SK-N-SH (cell line): Measurements from ENCODE around the gene ZBTB7B. TPM values are rescaled to one million over a fixed set of nuclear protein-coding genes. Genes with fewer than 3 reads are reported as not detected.

Source experiments
- CTCF ChIA-PET: fragments of 300-600, 350-600 bp; formaldehyde crosslinking; extraction: SDS; loops from one replicate; lab custom pipeline; 2021; lab: Yijun Ruan, JAX
- POLR2A ChIA-PET: fragments of 350-600 bp; sonication (Branson Sonifier 250); formaldehyde crosslinking; extraction: SDS; loops from one replicate; lab custom pipeline; 2020; ENCODE audit warnings: antibody characterized with exemption, inconsistent platforms; lab: Yijun Ruan, JAX
- DNase-seq: peaks from one replicate; pipeline ENCODE4 v3.0.0; 2012
- H2AFZ ChIP-seq: fragments of 200-600 bp; sonication (generic); 2 replicates; pipeline ENCODE4 v1.8.1; 2016; ENCODE audit warnings: antibody characterized with exemption, mild to moderate bottlenecking, low read depth
- H3F3A ChIP-seq: fragments of 200-600 bp; sonication (generic); replicated peaks from 2 replicates; pipeline ENCODE3; 2016; ENCODE audit warnings: antibody characterized with exemption, mild to moderate bottlenecking; ENCODE audit not compliant: insufficient read depth
- H3K27ac ChIP-seq, 2 experiments: fragments of 200-500 bp in 1 of 2; fragments of 200-600 bp in 1 of 2; sonication (Bioruptor generic) in 1 of 2; sonication (generic), shearing (Covaris generic) in 1 of 2; 2 replicates each; pipeline versions ENCODE4 v1.5.1 to v1.6.1; 2014 to 2016; ENCODE audit warnings: low read depth in 2 of 2, inconsistent platforms in 1 of 2, low read length in 1 of 2, mild to moderate bottlenecking in 1 of 2, mixed read lengths in 1 of 2
- H3K27me3 ChIP-seq: fragments of 200-600 bp; sonication (generic), shearing (Covaris generic); 2 replicates; pipeline ENCODE4 v1.6.1; 2016; ENCODE audit warnings: mixed run types; ENCODE audit not compliant: insufficient read depth
- H3K36me3 ChIP-seq, 2 experiments: fragments of 200-500 bp in 1 of 2; fragments of 200-600 bp in 1 of 2; sonication (Bioruptor generic) in 1 of 2; sonication (generic) in 1 of 2; replicated peaks in 1 of 2; 2 replicates each; pipeline versions ENCODE3 to v1.5.1; 2014 to 2016; ENCODE audit warnings: low read length in 1 of 2, mild to moderate bottlenecking in 1 of 2; ENCODE audit not compliant: insufficient read depth in 2 of 2, control insufficient read depth in 1 of 2
- H3K4me1 ChIP-seq, 2 experiments: fragments of 200-500 bp in 1 of 2; fragments of 200-600 bp in 1 of 2; sonication (Bioruptor generic) in 1 of 2; sonication (generic), shearing (Covaris generic) in 1 of 2; 2 replicates each; pipeline versions ENCODE4 v1.5.1 to v1.6.1; 2014 to 2016; ENCODE audit warnings: low read depth in 1 of 2, low read length in 1 of 2, mixed run types in 1 of 2; ENCODE audit not compliant: insufficient read depth in 2 of 2, control insufficient read depth in 1 of 2
- H3K4me2 ChIP-seq: fragments of 200-600 bp; sonication (generic), shearing (Covaris generic); 2 replicates; pipeline ENCODE4 v1.6.1; 2017; ENCODE audit warnings: mixed run types
- H3K4me3 ChIP-seq, 2 experiments: fragments of 200-500 bp in 1 of 2; fragments of 200-600 bp in 1 of 2; sonication (Bioruptor generic) in 1 of 2; sonication (generic), shearing (Covaris generic) in 1 of 2; 2 replicates each; pipeline versions ENCODE4 v1.5.1 to v1.8.1; 2014 to 2016; ENCODE audit warnings: low read depth in 2 of 2, inconsistent platforms in 1 of 2, low read length in 1 of 2, mild to moderate bottlenecking in 1 of 2, mixed read lengths in 1 of 2, moderate library complexity in 1 of 2
- H3K79me2 ChIP-seq: fragments of 200-600 bp; sonication (generic); 2 replicates; pipeline ENCODE4 v1.8.1; 2017; ENCODE audit warnings: mild to moderate bottlenecking; ENCODE audit not compliant: insufficient read depth
- H3K9ac ChIP-seq: fragments of 200-600 bp; sonication (generic); 2 replicates; pipeline ENCODE4 v1.6.1; 2017; ENCODE audit warnings: mixed run types
- H3K9me2 ChIP-seq: fragments of 200-600 bp; sonication (generic); 2 replicates; pipeline ENCODE4 v1.6.1; 2017; ENCODE audit warnings: mixed run types
- H3K9me3 ChIP-seq: fragments of 200-600 bp; sonication (generic); 2 replicates; pipeline ENCODE4 v1.6.1; 2017; ENCODE audit warnings: mixed run types, mild to moderate bottlenecking, moderate library complexity
- H4K20me1 ChIP-seq: fragments of 200-600 bp; sonication (generic); 2 replicates; pipeline ENCODE4 v1.6.1; 2017; ENCODE audit warnings: mild to moderate bottlenecking, mixed run types; ENCODE audit not compliant: insufficient read depth
- CHD2 ChIP-seq: fragments of 150-350 bp; IDR thresholded peaks from 2 replicates; pipeline ENCODE4 v1.6.1; 2018; ENCODE audit warnings: low read length; ENCODE audit not compliant: partially characterized antibody
- CTCF ChIP-seq: fragments of 200-600 bp; sonication (generic); IDR thresholded peaks from 2 replicates; pipeline ENCODE4 v1.6.1; 2017; ENCODE audit warnings: antibody characterized with exemption, mild to moderate bottlenecking, moderate library complexity
- EP300 ChIP-seq, 2 experiments: IDR thresholded peaks; 2 replicates each; pipeline versions ENCODE4 v1.4.0 to v1.6.1; 2012; ENCODE audit warnings: borderline replicate concordance in 1 of 2, low read depth in 1 of 2, low read length in 1 of 2
- FOSL2 ChIP-seq: IDR thresholded peaks from 2 replicates; pipeline ENCODE4 v1.4.0; 2012; ENCODE audit warnings: low read depth, mild to moderate bottlenecking, moderate library complexity, borderline replicate concordance
- FOXM1 ChIP-seq: IDR thresholded peaks from 2 replicates; pipeline ENCODE4 v1.4.0; 2012; ENCODE audit warnings: low read depth, mild to moderate bottlenecking
- GABPA ChIP-seq: IDR thresholded peaks from 2 replicates; pipeline ENCODE4 v1.4.0; 2012; ENCODE audit warnings: low read depth, mild to moderate bottlenecking
- GATA2 ChIP-seq: sonication (generic); formaldehyde crosslinking; IDR thresholded peaks from 2 replicates; pipeline ENCODE4 v1.5.0; 2020; ENCODE audit warnings: mild to moderate bottlenecking, missing genetic modification reagents
- IRF3 ChIP-seq: fragments of 150-350 bp; IDR thresholded peaks from 2 replicates; pipeline ENCODE4 v1.6.1; 2016; ENCODE audit warnings: mild to moderate bottlenecking, low read depth, low read length
- JUND ChIP-seq: IDR thresholded peaks from 2 replicates; pipeline ENCODE4 v1.4.0; 2012
- MEF2A ChIP-seq: IDR thresholded peaks from 2 replicates; pipeline ENCODE4 v1.4.0; 2012; ENCODE audit warnings: low read depth, borderline replicate concordance
- MXI1 ChIP-seq: IDR thresholded peaks from 2 replicates; pipeline ENCODE4 v1.6.1; 2012; ENCODE audit warnings: mild to moderate bottlenecking, low read depth, low read length, improper control_type of control experiment
- NFIC ChIP-seq: IDR thresholded peaks from 2 replicates; pipeline ENCODE4 v1.4.0; 2012; ENCODE audit warnings: borderline replicate concordance
- POLR2AphosphoS5 ChIP-seq: IDR thresholded peaks from 2 replicates; pipeline ENCODE4 v1.6.1; 2012; ENCODE audit warnings: low read depth, low read length
- RAD21 ChIP-seq: IDR thresholded peaks from 2 replicates; pipeline ENCODE4 v1.6.1; 2012; ENCODE audit warnings: mild to moderate bottlenecking, low read length
- RCOR1 ChIP-seq: fragments of 150-350 bp; IDR thresholded peaks from 2 replicates; pipeline ENCODE4 v1.6.1; 2017; ENCODE audit warnings: antibody characterized with exemption, low read length
- SIN3A ChIP-seq: IDR thresholded peaks from 2 replicates; pipeline ENCODE4 v1.6.1; 2012; ENCODE audit warnings: low read depth, mild to moderate bottlenecking, low read length, moderate library complexity, borderline replicate concordance
- SMC3 ChIP-seq: IDR thresholded peaks from 2 replicates; pipeline ENCODE4 v1.6.1; 2012; ENCODE audit warnings: low read depth, low read length, improper control_type of control experiment
- TAF1 ChIP-seq: IDR thresholded peaks from 2 replicates; pipeline ENCODE4 v1.6.1; 2012; ENCODE audit warnings: low read depth, mild to moderate bottlenecking, low read length, moderate library complexity, borderline replicate concordance
- TEAD4 ChIP-seq: IDR thresholded peaks from 2 replicates; pipeline ENCODE4 v1.4.0; 2012; ENCODE audit warnings: mild to moderate bottlenecking, borderline replicate concordance; ENCODE audit not compliant: insufficient read depth
- USF1 ChIP-seq: IDR thresholded peaks from 2 replicates; pipeline ENCODE4 v1.4.0; 2012; ENCODE audit warnings: low read depth, borderline replicate concordance
- WGBS: methylation state at CpG from one replicate; pipeline ENCODE4 v1.1.6; 2017; ENCODE audit warnings: low lambda C conversion rate; 5-methylcytosine and 5-hydroxymethylcytosine counted together
- polyA plus RNA-seq, 3 experiments: library from polyadenylated mRNA; depleted of rRNA; stranded (reverse); fragments of >200 nt; gene quantifications; 2 replicates each; pipeline ENCODE4 v1.2.3, GENCODE V29; 2012
- TF ChIP-seq, protein P1 (sequence below): IDR thresholded peaks from 2 replicates; pipeline ENCODE4 v1.4.0; 2012; ENCODE audit warnings: low read depth
- TF ChIP-seq, protein P2 (sequence below): IDR thresholded peaks from 2 replicates; pipeline ENCODE4 v1.4.0; 2012; ENCODE audit warnings: low read depth, borderline replicate concordance

Gene ZBTB7B
- polyA plus RNA-seq, 1 of the 3 experiments (the other 2 are of a cell fraction) = 15.7 TPM

DNA sequence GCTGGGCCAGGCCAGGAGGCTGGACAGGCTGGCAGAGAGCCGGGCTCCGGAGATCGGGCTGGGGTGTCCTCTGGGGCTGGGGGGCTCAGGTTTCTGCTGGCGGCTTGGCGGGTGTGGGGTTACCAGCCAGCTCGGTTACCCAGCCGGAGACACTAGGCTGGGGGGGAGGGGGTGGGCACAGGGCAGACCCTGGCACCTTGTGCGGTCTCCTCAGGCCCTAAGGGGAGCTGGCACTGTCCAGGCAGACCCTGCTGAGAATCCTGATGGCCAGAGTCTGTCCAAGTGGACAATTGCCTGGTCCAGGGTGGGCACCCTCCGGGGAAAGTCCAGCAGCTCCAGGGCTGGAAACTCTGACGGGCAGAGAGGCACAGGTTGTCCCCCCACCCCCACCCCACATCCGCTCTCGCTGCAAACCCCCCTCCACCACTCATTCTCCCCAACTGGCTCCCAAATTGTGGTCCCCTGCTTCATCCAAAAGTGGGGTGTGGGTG is 6.7 kb downstream of the ZBTB7B start:
- Histone ChIP-seq H4K20me1 (peaks cover 3% of the 10 kb centered on the region; the same call in 1 of the 2 replicates), H3K79me2 (peaks cover 17% of the 10 kb centered on the region)
- CTCF ChIA-PET = interaction anchor here (1.1 to 4.4 kb wide), 4 partner anchors 7 to 43 kb away, joined by 4 to 37 read pairs (median 6); no protein-coding TSS in a partner anchor

DNA sequence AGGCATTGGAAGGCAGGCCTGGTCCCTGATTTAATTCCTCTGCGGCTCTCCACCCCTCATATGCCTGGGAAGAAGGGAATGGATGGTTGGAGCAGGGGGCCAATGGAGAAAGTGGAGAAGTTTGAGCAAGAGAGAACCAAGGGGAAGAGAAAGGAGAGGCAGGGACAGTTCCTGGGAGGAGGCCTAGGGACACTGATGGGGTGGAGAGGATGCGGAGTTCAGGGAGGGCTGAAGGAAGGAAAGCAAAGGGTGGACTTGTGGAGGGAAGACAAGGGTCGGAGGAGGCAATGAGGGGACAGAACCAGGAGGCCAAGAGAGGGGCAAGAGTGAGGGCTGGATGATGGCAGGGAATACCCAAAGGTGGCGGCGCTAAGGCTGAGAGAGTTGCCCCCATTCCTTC is 7.1 kb downstream of the ZBTB7B start:
- H2AFZ ChIP-seq = no peak overlapping the region
- POLR2A ChIA-PET = no interaction called here
- no peaks in the 10 kb centered on the region for H3K27me3 ChIP-seq
- H3K9ac ChIP-seq = no peak overlapping the region
- peaks cover 3% of the 10 kb centered on the region; the same call in 1 of the 2 replicates for H4K20me1 ChIP-seq
- H3K36me3 ChIP-seq = peaks cover 0 to 12% of the 10 kb centered on the region in 2 experiments
- CTCF ChIA-PET = interaction anchor here (1.1 to 4.4 kb wide), 3 partner anchors 7 to 13 kb away, joined by 5 to 37 read pairs (median 8); no protein-coding TSS in a partner anchor
- no peak for DNase-seq
- no peaks in the 10 kb centered on the region for H3K9me3 ChIP-seq
- H3K79me2 ChIP-seq = peaks cover 12% of the 10 kb centered on the region
- peaks cover 3 to 20% of the 10 kb centered on the region in 2 experiments; a peak in 3 of 4 replicates for H3K4me1 ChIP-seq
- no peak overlapping the region for H3K4me3 ChIP-seq
- H3K4me2 ChIP-seq = no peak overlapping the region
- WGBS = 97% methylated on average over 5 of the region's 5 CpGs
- no peak overlapping the region for H3K27ac ChIP-seq
- H3K9me2 ChIP-seq = no peaks in the 10 kb centered on the region
- peaks cover 2% of the 10 kb centered on the region for H3F3A ChIP-seq
- TF ChIP-seq NFIC (no peak), RCOR1 (no peak), GATA2 (CRISPR knock-in tag) (no peak), GABPA (no peak), USF1 (no peak), MXI1 (no peak), RAD21 (no peak), SMC3 (no peak), CHD2 (no peak), FOSL2 (no peak), MEF2A (no peak), CTCF (no peak), IRF3 (no peak), POLR2AphosphoS5 (no peak), FOXM1 (no peak)
- TF ChIP-seq, protein P1, sequence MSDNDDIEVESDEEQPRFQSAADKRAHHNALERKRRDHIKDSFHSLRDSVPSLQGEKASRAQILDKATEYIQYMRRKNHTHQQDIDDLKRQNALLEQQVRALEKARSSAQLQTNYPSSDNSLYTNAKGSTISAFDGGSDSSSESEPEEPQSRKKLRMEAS = no peak

More for the DNA sequence above, 6.7 kb downstream of the ZBTB7B start:
- Histone ChIP-seq H3K27ac (no peak overlapping the region), H2AFZ (no peak overlapping the region), H3K36me3 (peaks cover 0 to 8% of the 10 kb centered on the region in 2 experiments), H3K4me1 (peaks cover 7 to 25% of the 10 kb centered on the region in 2 experiments), H3K9ac (no peak overlapping the region), H3K4me3 (no peak overlapping the region), H3F3A (peaks cover 4% of the 10 kb centered on the region), H3K9me2 (no peaks in the 10 kb centered on the region), H3K4me2 (no peak overlapping the region), H3K27me3 (no peaks in the 10 kb centered on the region), H3K9me3 (no peaks in the 10 kb centered on the region)
- no peak for DNase-seq
- POLR2A ChIA-PET = no interaction called here
- 97% methylated on average over 12 of the region's 12 CpGs for WGBS
- TF ChIP-seq MEF2A (no peak), NFIC (no peak), SIN3A (no peak), GATA2 (CRISPR knock-in tag) (no peak), FOXM1 (no peak), TAF1 (no peak), TEAD4 (no peak), POLR2AphosphoS5 (no peak), JUND (no peak), EP300 (IDR thresholded peaks at IDR 0.05; ENCODE audit: borderline replicate concordance in 1 of 2, low read depth in 1 of 2, low read length in 1 of 2) (no peak), FOSL2 (no peak)
- TF ChIP-seq, protein P2, sequence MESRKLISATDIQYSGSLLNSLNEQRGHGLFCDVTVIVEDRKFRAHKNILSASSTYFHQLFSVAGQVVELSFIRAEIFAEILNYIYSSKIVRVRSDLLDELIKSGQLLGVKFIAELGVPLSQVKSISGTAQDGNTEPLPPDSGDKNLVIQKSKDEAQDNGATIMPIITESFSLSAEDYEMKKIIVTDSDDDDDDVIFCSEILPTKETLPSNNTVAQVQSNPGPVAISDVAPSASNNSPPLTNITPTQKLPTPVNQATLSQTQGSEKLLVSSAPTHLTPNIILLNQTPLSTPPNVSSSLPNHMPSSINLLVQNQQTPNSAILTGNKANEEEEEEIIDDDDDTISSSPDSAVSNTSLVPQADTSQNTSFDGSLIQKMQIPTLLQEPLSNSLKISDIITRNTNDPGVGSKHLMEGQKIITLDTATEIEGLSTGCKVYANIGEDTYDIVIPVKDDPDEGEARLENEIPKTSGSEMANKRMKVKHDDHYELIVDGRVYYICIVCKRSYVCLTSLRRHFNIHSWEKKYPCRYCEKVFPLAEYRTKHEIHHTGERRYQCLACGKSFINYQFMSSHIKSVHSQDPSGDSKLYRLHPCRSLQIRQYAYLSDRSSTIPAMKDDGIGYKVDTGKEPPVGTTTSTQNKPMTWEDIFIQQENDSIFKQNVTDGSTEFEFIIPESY = no peak
